ENCODE data around the gene CTIF. TPM values are rescaled to one million over a fixed set of nuclear protein-coding genes. Genes with fewer than 3 reads are reported as not detected.
A peak's percentile ranks its signal among the peaks of the same experiment; 100 is the strongest.

Gene CTIF
- total RNA-seq, 1 donor = 65.9 TPM

GRCh38 chr18:48898521-48898920, 359.7 kb downstream of the CTIF start:
- H3K4me3 ChIP-seq (ENCODE audit: insufficient read depth, low read length) = no peak overlapping the region
- H2AFZ ChIP-seq (ENCODE audit: low read length) = no peak overlapping the region
- no peaks in the 10 kb centered on the region for H3K79me2 ChIP-seq (ENCODE audit: insufficient read depth, low read length)
- H3K27me3 ChIP-seq (ENCODE audit: insufficient read depth, low read length) = no peaks in the 10 kb centered on the region
- no peak for TF ChIP-seq CTCF (IDR thresholded peaks at IDR 0.05; ENCODE audit: extremely low read depth, low read depth, low read length)
- no peaks in the 10 kb centered on the region for H3K9me3 ChIP-seq (ENCODE audit: low read depth, low read length)
- peaks cover 21% of the 10 kb centered on the region for H3K4me1 ChIP-seq (ENCODE audit: insufficient read depth, low read length)
- no peak overlapping the region for H3K27ac ChIP-seq (ENCODE audit: low read depth, low read length)
- no peaks in the 10 kb centered on the region for H4K20me1 ChIP-seq (ENCODE audit: insufficient read depth, low read length)
- H3K36me3 ChIP-seq (ENCODE audit: insufficient read depth, low read length) = no peaks in the 10 kb centered on the region
- H3K4me2 ChIP-seq (ENCODE audit: insufficient read depth, low read length) = no peak overlapping the region
- no peak for DNase-seq (ENCODE audit: insufficient read length, low spot score, missing footprints)

- peaks cover 1% of the 10 kb centered on the region for H3K9me3 ChIP-seq (ENCODE audit: low read depth, low read length)
- H3K4me1 ChIP-seq (ENCODE audit: insufficient read depth, low read length) = peaks cover 30% of the 10 kb centered on the region
- H3K27me3 ChIP-seq (ENCODE audit: insufficient read depth, low read length) = no peaks in the 10 kb centered on the region
- H3K27ac ChIP-seq (ENCODE audit: low read depth, low read length) = no peak overlapping the region
- H4K20me1 ChIP-seq (ENCODE audit: insufficient read depth, low read length) = no peaks in the 10 kb centered on the region
- no peak overlapping the region for H2AFZ ChIP-seq (ENCODE audit: low read length)
- no peaks in the 10 kb centered on the region for H3K79me2 ChIP-seq (ENCODE audit: insufficient read depth, low read length)
- H3K4me3 ChIP-seq (ENCODE audit: insufficient read depth, low read length) = no peak overlapping the region
- no peak for DNase-seq (ENCODE audit: insufficient read length, low spot score, missing footprints)
- no peak overlapping the region for H3K4me2 ChIP-seq (ENCODE audit: insufficient read depth, low read length)
- H3K36me3 ChIP-seq (ENCODE audit: insufficient read depth, low read length) = no peaks in the 10 kb centered on the region
- no peak for TF ChIP-seq CTCF (IDR thresholded peaks at IDR 0.05; ENCODE audit: extremely low read depth, low read depth, low read length)
Measured at GRCh38 chr18:48899558-48900174, 360.8 kb downstream of the CTIF start.

DNA sequence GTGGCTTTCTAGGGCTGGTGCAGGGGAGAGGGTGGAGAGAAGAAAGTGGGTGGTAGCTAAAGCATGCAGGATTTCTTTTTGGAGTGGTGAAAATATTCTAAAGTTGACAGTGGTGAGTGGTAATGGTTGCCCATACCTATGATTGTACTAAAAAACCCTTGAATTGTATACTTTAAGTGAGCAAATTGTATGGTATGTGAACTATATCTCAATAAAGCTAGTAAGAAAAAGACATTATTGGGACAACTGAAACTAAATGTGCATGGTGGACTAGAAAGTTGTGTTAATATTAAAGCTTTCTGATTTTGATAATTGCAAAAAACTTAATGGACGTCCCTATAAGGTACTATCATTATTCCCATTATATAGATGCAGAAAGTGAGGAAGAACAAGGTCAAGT, 361.6 kb downstream of the CTIF start:
- no peaks in the 10 kb centered on the region for H4K20me1 ChIP-seq (ENCODE audit: insufficient read depth, low read length)
- DNase-seq (ENCODE audit: insufficient read length, low spot score, missing footprints) = no peak
- H3K36me3 ChIP-seq (ENCODE audit: insufficient read depth, low read length) = no peaks in the 10 kb centered on the region
- H2AFZ ChIP-seq (ENCODE audit: low read length) = no peak overlapping the region
- H3K79me2 ChIP-seq (ENCODE audit: insufficient read depth, low read length) = no peaks in the 10 kb centered on the region
- TF ChIP-seq CTCF (IDR thresholded peaks at IDR 0.05; ENCODE audit: extremely low read depth, low read depth, low read length) = no peak
- H3K4me1 ChIP-seq (ENCODE audit: insufficient read depth, low read length) = peaks cover 34% of the 10 kb centered on the region
- H3K27ac ChIP-seq (ENCODE audit: low read depth, low read length) = no peak overlapping the region
- H3K9me3 ChIP-seq (ENCODE audit: low read depth, low read length) = peaks cover 3% of the 10 kb centered on the region
- no peaks in the 10 kb centered on the region for H3K27me3 ChIP-seq (ENCODE audit: insufficient read depth, low read length)
- H3K4me2 ChIP-seq (ENCODE audit: insufficient read depth, low read length) = no peak overlapping the region
- no peak overlapping the region for H3K4me3 ChIP-seq (ENCODE audit: insufficient read depth, low read length)

DNA sequence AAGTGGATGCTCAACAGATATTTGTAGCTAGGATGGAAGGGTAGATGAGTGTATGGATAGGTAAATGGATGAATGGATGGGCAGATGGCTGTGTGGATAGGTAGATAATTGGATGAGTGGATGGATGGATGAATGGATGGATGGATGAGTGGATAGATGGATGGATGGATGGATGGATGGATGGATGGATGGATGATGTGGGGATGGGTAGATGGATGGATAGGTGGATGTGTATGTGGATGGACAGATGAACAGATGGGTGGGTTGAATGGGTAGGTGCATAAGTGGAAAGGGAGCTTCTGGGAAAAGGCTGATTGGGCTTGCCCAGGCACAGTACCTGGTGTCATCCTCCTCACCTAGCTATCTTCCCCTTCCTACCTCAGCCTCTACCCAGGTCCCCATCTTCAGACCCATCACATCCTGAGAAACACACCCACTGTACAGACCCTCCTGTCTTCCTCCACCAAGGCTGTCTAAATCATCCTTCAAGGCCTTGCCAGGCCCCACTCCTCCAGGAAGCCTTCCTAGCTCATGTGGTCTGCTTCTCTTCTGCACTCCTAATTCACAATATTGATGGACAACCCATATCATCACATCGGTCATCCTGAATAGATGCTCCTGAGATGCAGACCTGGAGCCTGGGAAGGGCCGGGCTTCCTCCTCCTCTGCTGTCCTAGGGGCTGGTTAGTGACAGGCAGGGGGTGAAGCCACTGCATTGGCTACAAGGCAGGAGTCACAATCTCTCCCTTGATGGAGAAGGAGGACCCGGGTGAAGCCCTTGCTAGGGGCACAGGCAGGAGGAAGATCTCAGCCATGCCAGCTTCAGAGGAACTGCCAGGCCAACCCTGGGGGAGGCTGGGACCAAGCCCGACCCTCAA, 362.6 kb downstream of the CTIF start:
- peak overlapping the region; percentile 99 for H3K27ac ChIP-seq (ENCODE audit: low read depth, low read length)
- no peaks in the 10 kb centered on the region for H3K79me2 ChIP-seq (ENCODE audit: insufficient read depth, low read length)
- DNase-seq (ENCODE audit: insufficient read length, low spot score, missing footprints) = peak; percentile 80
- no peak overlapping the region for H3K4me2 ChIP-seq (ENCODE audit: insufficient read depth, low read length)
- no peaks in the 10 kb centered on the region for H3K36me3 ChIP-seq (ENCODE audit: insufficient read depth, low read length)
- H3K27me3 ChIP-seq (ENCODE audit: insufficient read depth, low read length) = no peaks in the 10 kb centered on the region
- H3K4me3 ChIP-seq (ENCODE audit: insufficient read depth, low read length) = no peak overlapping the region
- peaks cover 3% of the 10 kb centered on the region for H3K9me3 ChIP-seq (ENCODE audit: low read depth, low read length)
- H3K4me1 ChIP-seq (ENCODE audit: insufficient read depth, low read length) = peaks cover 40% of the 10 kb centered on the region
- H4K20me1 ChIP-seq (ENCODE audit: insufficient read depth, low read length) = no peaks in the 10 kb centered on the region
- H2AFZ ChIP-seq (ENCODE audit: low read length) = peak overlapping the region; percentile 77
- no peak for TF ChIP-seq CTCF (IDR thresholded peaks at IDR 0.05; ENCODE audit: extremely low read depth, low read depth, low read length)
